ENCODE results near the gene SPEM2. TPM values are rescaled to one million over a fixed set of nuclear protein-coding genes. Genes with fewer than 3 reads are reported as not detected.

Gene SPEM2
- total RNA-seq, 1 experiment from 2014 or later, result not detected

- no peaks in the 10 kb centered on the region for H3K9me2 ChIP-seq (ENCODE audit: insufficient read depth)
- H3K4me2 ChIP-seq (ENCODE audit: low read length), result no peak overlapping the region
- peaks cover 4 to 7% of the 10 kb centered on the region in 2 experiments; a peak in 3 of 4 replicates for H3K4me1 ChIP-seq (ENCODE audit: control insufficient read depth in 1 of 2, insufficient read depth in 2 of 2, low read length in 2 of 2)
- TF ChIP-seq ELF1 (IDR thresholded peaks at IDR 0.05; ENCODE audit: borderline replicate concordance, low read depth) (no peak), EZH2 (IDR thresholded peaks at IDR 0.05) (no peak), MAX (IDR thresholded peaks at IDR 0.05) (no peak), ZFX (IDR thresholded peaks at IDR 0.05) (no peak)
- TF ChIP-seq, protein P1, sequence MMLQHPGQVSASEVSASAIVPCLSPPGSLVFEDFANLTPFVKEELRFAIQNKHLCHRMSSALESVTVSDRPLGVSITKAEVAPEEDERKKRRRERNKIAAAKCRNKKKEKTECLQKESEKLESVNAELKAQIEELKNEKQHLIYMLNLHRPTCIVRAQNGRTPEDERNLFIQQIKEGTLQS (IDR thresholded peaks at IDR 0.05), result no peak
- H4K20me1 ChIP-seq (ENCODE audit: insufficient read depth), result no peaks in the 10 kb centered on the region
- BruUV-seq (replicated peaks), result no TSS peak
- H3K79me2 ChIP-seq (ENCODE audit: insufficient read depth, low read length), result peaks cover 2% of the 10 kb centered on the region; the same call in 1 of the 2 replicates
- H3K9ac ChIP-seq (ENCODE audit: low read length), result no peak overlapping the region
- H3K36me3 ChIP-seq (ENCODE audit: control insufficient read depth in 1 of 2, insufficient read depth in 2 of 2, low read length in 2 of 2), result peaks cover 3 to 6% of the 10 kb centered on the region in 2 experiments; a peak in 2 of 4 replicates
- ChIA-PET POLR2A (no interaction called here), RAD21 (ENCODE audit: low non-redundant PET in 1 of 2, low total read pairs in 2 of 2, uncharacterized antibody in 2 of 2, unreplicated experiment in 2 of 2) (no interaction called here), CTCF (no interaction called here)
- intact Hi-C loops (cut with micrococcal nuclease), result no loop called here
- ATAC-seq (no peak), DNase-seq (ENCODE audit: low read depth, low spot score) (no peak)
- no peak overlapping the region for H3K27ac ChIP-seq (ENCODE audit: low read depth, low read length)
- H2AFZ ChIP-seq (ENCODE audit: low read depth, low read length, poor library complexity, severe bottlenecking), result no peak overlapping the region
- H3K27me3 ChIP-seq (ENCODE audit: insufficient read depth, low read length), result no peaks in the 10 kb centered on the region
- H3K9me3 ChIP-seq (ENCODE audit: control insufficient read depth in 1 of 2, insufficient read depth in 1 of 2, low read depth in 1 of 2, low read length in 2 of 2), result no peaks in the 10 kb centered on the region
- H3K4me3 ChIP-seq (replicated peaks in 1 of 2; ENCODE audit: low read depth in 1 of 2, low read length in 2 of 2), result no peak overlapping the region
Observed at GRCh38 chr17:7410634-7411426, 14.6 kb upstream of the SPEM2 start.

- H3K79me2 ChIP-seq (ENCODE audit: insufficient read depth, low read length), result no peaks in the 10 kb centered on the region
- RAD21 ChIA-PET (ENCODE audit: low non-redundant PET in 1 of 2, low total read pairs in 2 of 2, uncharacterized antibody in 2 of 2, unreplicated experiment in 2 of 2), result no interaction called here
- no peak overlapping the region for H3K27ac ChIP-seq (ENCODE audit: low read depth, low read length)
Observed at GRCh38 chr17:7411427-7411750, 14.0 kb upstream of the SPEM2 start.

More at GRCh38 chr17:7411427-7411750, 14.0 kb upstream of the SPEM2 start:
- no peaks in the 10 kb centered on the region for H3K9me3 ChIP-seq (ENCODE audit: control insufficient read depth in 1 of 2, insufficient read depth in 1 of 2, low read depth in 1 of 2, low read length in 2 of 2)
- no peak overlapping the region for H2AFZ ChIP-seq (ENCODE audit: low read depth, low read length, poor library complexity, severe bottlenecking)
- no peak overlapping the region for H3K9ac ChIP-seq (ENCODE audit: low read length)
- no peak overlapping the region for H3K4me3 ChIP-seq (replicated peaks in 1 of 2; ENCODE audit: low read depth in 1 of 2, low read length in 2 of 2)
- no peaks in the 10 kb centered on the region for H3K9me2 ChIP-seq (ENCODE audit: insufficient read depth)
- intact Hi-C loops (cut with micrococcal nuclease), result no loop called here
- no peaks in the 10 kb centered on the region for H4K20me1 ChIP-seq (ENCODE audit: insufficient read depth)
- no peak for TF ChIP-seq JUND (IDR thresholded peaks at IDR 0.05)
- no peak for TF ChIP-seq RAD21 (IDR thresholded peaks at IDR 0.05; ENCODE audit: low read depth)
- no peak for TF ChIP-seq CBX3 (IDR thresholded peaks at IDR 0.05; ENCODE audit: low read depth)
- no peak for TF ChIP-seq TCF7L2 (IDR thresholded peaks at IDR 0.05; ENCODE audit: borderline replicate concordance, extremely low read depth, insufficient read depth, insufficient read length)
- no peak for TF ChIP-seq FOSL1 (IDR thresholded peaks at IDR 0.05; ENCODE audit: low read depth)
- TF ChIP-seq, protein P1 (IDR thresholded peaks at IDR 0.05), result no peak
- TF ChIP-seq EGR1 (IDR thresholded peaks at IDR 0.05; ENCODE audit: low read depth), result no peak
- TF ChIP-seq SP1 (IDR thresholded peaks at IDR 0.05; ENCODE audit: low read depth), result no peak
- no peak for TF ChIP-seq POLR2A (IDR thresholded peaks at IDR 0.05; ENCODE audit: borderline replicate concordance, extremely low read depth, insufficient read depth, insufficient read length)
- no peak for TF ChIP-seq YY1 (IDR thresholded peaks at IDR 0.05; ENCODE audit: extremely low read depth, insufficient replicate concordance, low read depth, low read length)
- no peak for TF ChIP-seq POLR2AphosphoS5 (IDR thresholded peaks at IDR 0.05; ENCODE audit: low read depth, low read length)
- TF ChIP-seq EZH2phosphoT487 (IDR thresholded peaks at IDR 0.05; ENCODE audit: borderline replicate concordance), result no peak
- no peak overlapping the region for H3K4me2 ChIP-seq (ENCODE audit: low read length)
- no peak for ATAC-seq
- peaks cover 3 to 6% of the 10 kb centered on the region in 2 experiments; a peak in 2 of 4 replicates for H3K36me3 ChIP-seq (ENCODE audit: control insufficient read depth in 1 of 2, insufficient read depth in 2 of 2, low read length in 2 of 2)
- H3K27me3 ChIP-seq (ENCODE audit: insufficient read depth, low read length), result no peaks in the 10 kb centered on the region
- no TSS peak for BruUV-seq (replicated peaks)
- ChIA-PET POLR2A (no interaction called here), CTCF (no interaction called here)
- no peak for DNase-seq (ENCODE audit: low read depth, low spot score)
- peaks cover 0 to 3% of the 10 kb centered on the region in 2 experiments; a peak in 1 of 4 replicates for H3K4me1 ChIP-seq (ENCODE audit: control insufficient read depth in 1 of 2, insufficient read depth in 2 of 2, low read length in 2 of 2)

All from HCT116 (cell line).